Chondrocyte (in vitro differentiated cells): ENCODE measurements around the gene INS. TPM values are rescaled to one million over a fixed set of nuclear protein-coding genes. Genes with fewer than 3 reads are reported as not detected.
A peak's percentile ranks its signal among the peaks of the same experiment; 100 is the strongest.

ENCODE experiments used
- DNase-seq: peaks from one replicate; pipeline ENCODE4 v3.0.0; 2021; ENCODE audit warnings: mixed read lengths, low spot score
- H3K27ac Mint-ChIP-seq: one replicate; pipeline ENCODE4 v1.8.0; 2021; ENCODE audit warnings: mild to moderate bottlenecking, moderate library complexity, mixed read lengths; ENCODE audit not compliant: unreplicated experiment
- H3K27me3 Mint-ChIP-seq: 2 replicates; pipeline ENCODE4 v1.8.0; 2021; ENCODE audit warnings: low read depth, mixed read lengths
- H3K36me3 Mint-ChIP-seq: 2 replicates; pipeline ENCODE4 v1.8.0; 2021; ENCODE audit warnings: low read depth, mixed read lengths
- H3K4me1 Mint-ChIP-seq: 2 replicates; pipeline ENCODE4 v1.8.0; 2021; ENCODE audit warnings: low read depth, mild to moderate bottlenecking, mixed read lengths
- H3K4me3 Mint-ChIP-seq: one replicate; pipeline ENCODE4 v1.8.0; 2021; ENCODE audit warnings: mild to moderate bottlenecking, moderate library complexity, mixed read lengths; ENCODE audit not compliant: unreplicated experiment
- H3K9me3 Mint-ChIP-seq: 2 replicates; pipeline ENCODE4 v1.8.0; 2021; ENCODE audit warnings: low read depth, mixed read lengths
- CTCF ChIP-seq: fragments of 200-600 bp; sonication (generic); IDR thresholded peaks from 2 replicates; pipeline ENCODE4 v1.5.0; 2021; ENCODE audit warnings: antibody characterized with exemption, mild to moderate bottlenecking, moderate library complexity
- long read RNA-seq: library from polyadenylated mRNA; stranded (forward); transcript quantifications from one replicate; pipeline ENCODE4 v2.0.0, GENCODE V29; 2021
- total RNA-seq: library from RNA; stranded (reverse); gene quantifications from 3 replicates; pipeline ENCODE4 v1.2.1, GENCODE V29; 2021

The INS gene
- not detected in 3 replicates for total RNA-seq
- long read RNA-seq: 0 reads

- H3K27ac Mint-ChIP-seq: no peak within 1 kb of the TSS
- no peak for DNase-seq
- no peaks in the 10 kb centered on the region for H3K9me3 Mint-ChIP-seq
- H3K4me3 Mint-ChIP-seq: no peak within 1 kb of the TSS
- no peak for TF ChIP-seq CTCF
- no peaks in the 10 kb centered on the region for H3K4me1 Mint-ChIP-seq
- H3K36me3 Mint-ChIP-seq: no peaks in the 10 kb centered on the region
- no peaks in the 10 kb centered on the region for H3K27me3 Mint-ChIP-seq
Observed at GRCh38 chr11:2160736-2161259, at the start of gene INS. TSS of gene INS (minus strand) at chr11:2161209. CDS start at chr11:2160971, 238 bp downstream.

- Mint-ChIP-seq H3K36me3 (peaks cover 1% of the 10 kb centered on the region), H3K4me1 (peaks cover 6% of the 10 kb centered on the region), H3K27me3 (peaks cover 28% of the 10 kb centered on the region), H3K27ac (no peak overlapping the region), H3K4me3 (no peak overlapping the region), H3K9me3 (peaks cover 2% of the 10 kb centered on the region)
- DNase-seq: peak; percentile 68
- TF ChIP-seq CTCF: no peak
Observed at GRCh38 chr11:2210366-2211112, 49.5 kb upstream of the INS start.

GRCh38 chr11:2209900-2210321 lies 48.9 kb upstream of the INS start:
- DNase-seq: peak; percentile 92
- Mint-ChIP-seq H3K9me3 (peaks cover 2% of the 10 kb centered on the region), H3K4me3 (no peak overlapping the region), H3K4me1 (peaks cover 6% of the 10 kb centered on the region), H3K27me3 (peaks cover 28% of the 10 kb centered on the region), H3K36me3 (peaks cover 1% of the 10 kb centered on the region), H3K27ac (no peak overlapping the region)
- TF ChIP-seq CTCF: no peak

GRCh38 chr11:2209370-2209801 lies 48.4 kb upstream of the INS start:
- DNase-seq: peak; percentile 79
- Mint-ChIP-seq H3K27ac (no peak overlapping the region), H3K27me3 (peaks cover 25% of the 10 kb centered on the region), H3K4me1 (peaks cover 6% of the 10 kb centered on the region), H3K4me3 (no peak overlapping the region), H3K36me3 (peaks cover 1% of the 10 kb centered on the region), H3K9me3 (peaks cover 2% of the 10 kb centered on the region)
- TF ChIP-seq CTCF: no peak

GRCh38 chr11:2208691-2209369 lies 47.8 kb upstream of the INS start:
- TF ChIP-seq CTCF: peak; percentile 28
- Mint-ChIP-seq H3K27ac (no peak overlapping the region), H3K4me1 (peaks cover 6% of the 10 kb centered on the region), H3K4me3 (no peak overlapping the region), H3K36me3 (peaks cover 1% of the 10 kb centered on the region), H3K27me3 (peaks cover 19% of the 10 kb centered on the region), H3K9me3 (peaks cover 2% of the 10 kb centered on the region)
- DNase-seq: peak; percentile 89
